OCI-LY7 (cell line): Measurements from ENCODE around the gene FAM200B.

ENCODE experiments used
- EZH2phosphoT487 ChIP-seq: fragments of 200-600 bp; sonication (generic); IDR thresholded peaks from 2 replicates; pipeline ENCODE4 v1.6.1; 2018; ENCODE audit warnings: low read depth, borderline replicate concordance, mild to moderate bottlenecking, mixed run types, antibody characterized with exemption, low read length, moderate library complexity, mixed read lengths
- TF ChIP-seq, protein P1 (sequence below): fragments of 200-600 bp; sonication (generic); conservative IDR thresholded peaks from 2 replicates; pipeline ENCODE4 v1.5.1; 2014; ENCODE audit warnings: mild to moderate bottlenecking, antibody characterized with exemption, low read length, moderate library complexity, mixed read lengths

DNA sequence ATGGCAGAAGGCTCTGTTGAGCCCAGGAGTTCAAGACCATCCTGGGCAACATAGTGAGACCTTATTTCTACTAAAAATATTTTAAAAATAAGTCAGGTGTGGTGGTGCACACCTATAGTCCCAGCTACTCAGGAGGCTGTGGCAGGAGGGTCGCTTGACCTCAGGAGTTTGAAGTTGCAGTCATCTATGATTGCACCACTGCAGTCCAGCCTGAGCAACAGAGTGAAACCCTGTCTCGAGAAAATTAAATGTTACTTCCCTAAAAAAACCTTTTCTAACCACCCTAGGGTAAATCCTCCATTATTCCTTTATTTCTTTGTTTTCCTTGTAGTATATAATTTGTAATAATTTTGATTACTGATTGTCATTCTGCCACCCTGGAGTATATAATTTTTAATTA, 7.9 kb downstream of the FAM200B start:
- TF ChIP-seq, protein P1, sequence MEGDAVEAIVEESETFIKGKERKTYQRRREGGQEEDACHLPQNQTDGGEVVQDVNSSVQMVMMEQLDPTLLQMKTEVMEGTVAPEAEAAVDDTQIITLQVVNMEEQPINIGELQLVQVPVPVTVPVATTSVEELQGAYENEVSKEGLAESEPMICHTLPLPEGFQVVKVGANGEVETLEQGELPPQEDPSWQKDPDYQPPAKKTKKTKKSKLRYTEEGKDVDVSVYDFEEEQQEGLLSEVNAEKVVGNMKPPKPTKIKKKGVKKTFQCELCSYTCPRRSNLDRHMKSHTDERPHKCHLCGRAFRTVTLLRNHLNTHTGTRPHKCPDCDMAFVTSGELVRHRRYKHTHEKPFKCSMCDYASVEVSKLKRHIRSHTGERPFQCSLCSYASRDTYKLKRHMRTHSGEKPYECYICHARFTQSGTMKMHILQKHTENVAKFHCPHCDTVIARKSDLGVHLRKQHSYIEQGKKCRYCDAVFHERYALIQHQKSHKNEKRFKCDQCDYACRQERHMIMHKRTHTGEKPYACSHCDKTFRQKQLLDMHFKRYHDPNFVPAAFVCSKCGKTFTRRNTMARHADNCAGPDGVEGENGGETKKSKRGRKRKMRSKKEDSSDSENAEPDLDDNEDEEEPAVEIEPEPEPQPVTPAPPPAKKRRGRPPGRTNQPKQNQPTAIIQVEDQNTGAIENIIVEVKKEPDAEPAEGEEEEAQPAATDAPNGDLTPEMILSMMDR, result no peak
- no peak for TF ChIP-seq EZH2phosphoT487
